ENCODE measurements around the gene CD82. TPM values are rescaled to one million over a fixed set of nuclear protein-coding genes. Genes with fewer than 3 reads are reported as not detected.

CD82 gene
- total RNA-seq, 2 experiments from 2014 or later, result 1.2 to 6.4 TPM

GRCh38 chr11:44573333-44573732 lies 7.9 kb downstream of the CD82 start:
- no peak for TF ChIP-seq CTCF (conservative IDR thresholded peaks at IDR 0.05; ENCODE audit: low read length)
- no peak for TF ChIP-seq EZH2phosphoT487 (IDR thresholded peaks at IDR 0.05; ENCODE audit: borderline replicate concordance, low read depth, low read length)
- H3K4me1 ChIP-seq (ENCODE audit: insufficient read depth, low read length, poor library complexity, severe bottlenecking), result peaks cover 24% of the 10 kb centered on the region
- H3K9me3 ChIP-seq (ENCODE audit: low read length), result no peaks in the 10 kb centered on the region
- BruUV-seq (replicated peaks), result no TSS peak
- ChIA-PET CTCF (ENCODE audit: unreplicated experiment) (no interaction called here), POLR2A (interaction anchor here (1.5 kb wide), 1 partner anchor 8 kb away, joined by 4 read pairs; the partner anchor contains the start of gene CD82)
- H4K20me1 ChIP-seq (ENCODE audit: insufficient read depth, low read length), result no peaks in the 10 kb centered on the region
- no peak overlapping the region for H3K4me3 ChIP-seq (ENCODE audit: low read depth, low read length, poor library complexity, severe bottlenecking)
- no peak overlapping the region for H3K4me2 ChIP-seq (ENCODE audit: low read length)
- no peak overlapping the region for H3K27ac ChIP-seq (ENCODE audit: low read depth, low read length, poor library complexity, severe bottlenecking)
- intact Hi-C loops (cut with micrococcal nuclease; ENCODE audit: unreplicated experiment), result no loop called here
- no peak overlapping the region for H2AFZ ChIP-seq (ENCODE audit: low read length)
- no peaks in the 10 kb centered on the region for H3K79me2 ChIP-seq (ENCODE audit: insufficient read depth, low read depth, low read length)
- H3K36me3 ChIP-seq (ENCODE audit: insufficient read depth, low read length), result no peaks in the 10 kb centered on the region
- H3K9me2 ChIP-seq (ENCODE audit: insufficient read depth, low read length), result no peaks in the 10 kb centered on the region
- no peak for DNase-seq (ENCODE audit: low spot score)

- H3K4me3 ChIP-seq (ENCODE audit: low read depth, low read length, poor library complexity, severe bottlenecking), result no peak overlapping the region
- peak overlapping the region; percentile 71 for H2AFZ ChIP-seq (ENCODE audit: low read length)
- no peak overlapping the region for H3K27ac ChIP-seq (ENCODE audit: low read depth, low read length, poor library complexity, severe bottlenecking)
- TF ChIP-seq EZH2phosphoT487 (IDR thresholded peaks at IDR 0.05; ENCODE audit: borderline replicate concordance, low read depth, low read length), result no peak
- no peak for TF ChIP-seq CTCF (conservative IDR thresholded peaks at IDR 0.05; ENCODE audit: low read length)
- peak; percentile 34 for DNase-seq (ENCODE audit: low spot score)
- no peaks in the 10 kb centered on the region for H3K79me2 ChIP-seq (ENCODE audit: insufficient read depth, low read depth, low read length)
- H3K4me2 ChIP-seq (ENCODE audit: low read length), result peak overlapping the region; percentile 27
- no peaks in the 10 kb centered on the region for H3K9me2 ChIP-seq (ENCODE audit: insufficient read depth, low read length)
- H3K36me3 ChIP-seq (ENCODE audit: insufficient read depth, low read length), result no peaks in the 10 kb centered on the region
- H4K20me1 ChIP-seq (ENCODE audit: insufficient read depth, low read length), result no peaks in the 10 kb centered on the region
- BruUV-seq (replicated peaks), result no TSS peak
- H3K4me1 ChIP-seq (ENCODE audit: insufficient read depth, low read length, poor library complexity, severe bottlenecking), result peaks cover 10% of the 10 kb centered on the region
- ChIA-PET CTCF (ENCODE audit: unreplicated experiment) (no interaction called here), POLR2A (interaction anchor here (1.5 kb wide), 1 partner anchor 9 kb away, joined by 4 read pairs; the partner anchor contains the start of gene CD82)
- intact Hi-C loops (cut with micrococcal nuclease; ENCODE audit: unreplicated experiment), result no loop called here
- no peaks in the 10 kb centered on the region for H3K9me3 ChIP-seq (ENCODE audit: low read length)
Measured at GRCh38 chr11:44574610-44575287, 9.3 kb downstream of the CD82 start.

GRCh38 chr11:44575288-44575672 lies 9.8 kb downstream of the CD82 start:
- Histone ChIP-seq H3K9me2 (ENCODE audit: insufficient read depth, low read length) (no peaks in the 10 kb centered on the region), H3K36me3 (ENCODE audit: insufficient read depth, low read length) (no peaks in the 10 kb centered on the region), H3K9me3 (ENCODE audit: low read length) (no peaks in the 10 kb centered on the region), H2AFZ (ENCODE audit: low read length) (no peak overlapping the region), H3K27ac (ENCODE audit: low read depth, low read length, poor library complexity, severe bottlenecking) (no peak overlapping the region), H4K20me1 (ENCODE audit: insufficient read depth, low read length) (no peaks in the 10 kb centered on the region), H3K4me2 (ENCODE audit: low read length) (no peak overlapping the region), H3K4me3 (ENCODE audit: low read depth, low read length, poor library complexity, severe bottlenecking) (no peak overlapping the region), H3K4me1 (ENCODE audit: insufficient read depth, low read length, poor library complexity, severe bottlenecking) (peaks cover 10% of the 10 kb centered on the region), H3K79me2 (ENCODE audit: insufficient read depth, low read depth, low read length) (no peaks in the 10 kb centered on the region)
- ChIA-PET POLR2A (no interaction called here), CTCF (ENCODE audit: unreplicated experiment) (no interaction called here)
- no peak for TF ChIP-seq EZH2phosphoT487 (IDR thresholded peaks at IDR 0.05; ENCODE audit: borderline replicate concordance, low read depth, low read length)
- no peak for TF ChIP-seq CTCF (conservative IDR thresholded peaks at IDR 0.05; ENCODE audit: low read length)
- intact Hi-C loops (cut with micrococcal nuclease; ENCODE audit: unreplicated experiment), result no loop called here
- no TSS peak for BruUV-seq (replicated peaks)
- DNase-seq (ENCODE audit: low spot score), result no peak
